ENCODE measurements around the gene GRIN2A.

- TF ChIP-seq POLR2A (IDR thresholded peaks at IDR 0.05; ENCODE audit: low read depth), result no peak
- no peak for TF ChIP-seq CTCF (IDR thresholded peaks at IDR 0.05)
- no peak for TF ChIP-seq EP300 (IDR thresholded peaks at IDR 0.05)
These were observed 445.7 kb downstream of the GRIN2A start for GRCh38 chr16:9736547-9736946.
